ENCODE measurements around the gene SIRPA.

SIRPA gene

DNA sequence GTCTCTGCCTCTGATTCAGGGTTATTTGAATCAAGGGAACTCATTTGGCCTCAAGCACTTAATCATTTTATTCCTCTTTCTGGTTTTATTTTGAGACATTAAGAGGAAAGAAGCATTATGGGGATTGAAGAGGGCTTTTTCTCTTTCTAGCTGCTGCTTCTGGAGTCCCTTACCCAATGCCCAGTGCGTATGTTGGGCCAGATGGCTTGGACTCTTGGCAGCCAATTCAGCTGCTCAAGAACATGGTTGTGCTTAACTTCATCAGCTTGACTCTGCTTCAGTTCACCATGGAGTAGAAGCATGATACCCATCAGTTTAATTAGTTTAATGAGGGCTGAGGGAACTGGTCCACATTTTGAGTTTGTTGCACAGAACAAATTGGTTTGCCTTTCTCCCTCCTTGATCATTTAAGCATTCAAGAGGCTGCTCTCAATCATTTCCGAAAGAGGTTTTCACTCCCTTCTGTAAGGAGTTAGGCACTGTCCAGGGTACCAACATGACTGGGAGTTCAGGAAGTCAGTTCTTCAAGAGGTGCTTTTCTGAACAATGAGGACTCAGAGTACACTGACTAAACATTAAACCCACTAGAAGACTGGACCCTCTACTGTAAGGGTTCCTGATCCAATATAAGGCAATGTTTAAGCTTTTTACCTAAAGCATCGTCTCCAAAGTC lies 84.0 kb downstream of the SIRPA start:
- DNase-seq (ENCODE audit: low read depth in 4 of 4, low spot score in 1 of 4) = no peak

DNA sequence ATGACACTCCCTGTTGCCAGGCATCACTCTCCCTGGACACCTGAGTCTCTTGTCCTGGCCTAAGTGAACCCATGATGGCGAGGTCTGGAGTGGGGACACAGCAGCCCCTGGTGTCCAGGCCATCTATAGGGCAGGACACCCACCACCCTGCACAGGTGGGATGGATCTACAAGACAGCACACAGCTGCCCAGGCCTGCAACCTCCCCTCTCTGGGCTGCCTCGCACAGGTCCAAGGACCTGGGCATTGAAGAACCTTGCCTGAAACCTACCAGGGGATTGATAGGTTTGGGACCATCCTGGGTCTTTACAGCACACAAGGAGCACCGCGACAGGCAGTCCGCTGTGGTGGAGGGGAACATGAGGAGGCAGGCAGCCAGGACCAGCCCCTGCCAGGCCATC lies 87.5 kb downstream of the SIRPA start:
- DNase-seq (ENCODE audit: low read depth in 4 of 4, low spot score in 1 of 4) = no peak

DNA sequence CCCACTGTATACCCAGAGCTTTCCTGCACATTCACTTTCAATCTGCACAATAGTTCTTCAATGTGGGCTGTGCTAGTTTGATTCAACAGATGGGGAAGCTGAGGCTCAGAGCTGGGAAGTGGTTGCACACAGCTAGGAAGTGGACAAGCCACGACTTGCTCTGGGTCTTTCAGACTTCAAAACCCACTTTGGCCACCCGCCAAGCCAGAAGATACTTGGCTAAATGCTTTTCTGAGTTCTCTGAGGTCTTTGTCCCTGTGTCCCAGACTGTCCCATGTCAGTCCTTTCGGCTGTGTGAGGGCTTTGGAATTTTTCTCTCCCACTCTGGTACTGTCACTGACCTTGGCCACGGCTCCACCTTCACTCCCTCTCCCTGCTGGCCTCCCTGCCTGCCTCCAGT lies 88.1 kb downstream of the SIRPA start:
- DNase-seq (ENCODE audit: low read depth in 4 of 4, low spot score in 1 of 4) = no peak

DNA sequence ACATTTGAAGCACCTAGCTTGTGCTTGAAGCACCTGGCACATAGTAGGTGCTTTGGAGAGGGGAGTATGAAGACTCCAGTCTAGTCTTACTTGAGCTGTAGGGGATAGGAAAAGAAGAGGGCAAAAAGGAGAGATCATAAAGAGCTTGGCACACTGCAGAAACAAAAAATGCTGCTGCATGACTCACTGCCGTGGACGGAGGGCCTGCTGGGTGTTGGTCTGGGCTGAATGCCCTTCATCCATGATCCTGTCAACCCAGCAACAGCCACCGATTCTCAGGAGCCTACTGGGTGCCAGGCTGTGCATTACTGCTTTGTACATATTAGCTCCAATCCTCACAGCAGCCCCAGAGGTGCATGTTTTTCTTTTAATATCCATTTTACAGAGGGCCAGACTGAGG lies 92.6 kb downstream of the SIRPA start:
- no peak for DNase-seq (ENCODE audit: low read depth in 4 of 4, low spot score in 1 of 4)

Data from stimulated activated CD4-positive, alpha-beta T cell treated with anti-CD3 and anti-CD28 coated beads, Interleukin-1b, Interleukin-23, amount 100 ng/mL, for 24 hours (primary cell).